Activated naive CD8-positive, alpha-beta T cell (primary cell): ENCODE measurements around the gene PDZRN3.

Experiments
- H3K27ac Mint-ChIP-seq: one replicate; pipeline ENCODE4 v1.8.0; 2021; ENCODE audit warnings: mixed read lengths
- H3K27me3 Mint-ChIP-seq: one replicate; pipeline ENCODE4 v1.8.0; 2021; ENCODE audit warnings: mixed read lengths
- H3K36me3 Mint-ChIP-seq: one replicate; pipeline ENCODE4 v1.8.0; 2021; ENCODE audit warnings: mixed read lengths
- H3K4me1 Mint-ChIP-seq: one replicate; pipeline ENCODE4 v1.8.0; 2021; ENCODE audit warnings: low read depth, mixed read lengths
- H3K4me3 Mint-ChIP-seq: one replicate; pipeline ENCODE4 v1.8.0; 2021; ENCODE audit warnings: mild to moderate bottlenecking, mixed read lengths
- H3K9me3 Mint-ChIP-seq: one replicate; pipeline ENCODE4 v1.8.0; 2021; ENCODE audit warnings: low read depth, mixed read lengths

PDZRN3 gene

GRCh38 chr3:73379465-73379864 lies 245.3 kb downstream of the PDZRN3 start:
- H3K27ac Mint-ChIP-seq, result no peak overlapping the region

GRCh38 chr3:73378207-73378606 lies 246.5 kb downstream of the PDZRN3 start:
- Mint-ChIP-seq H3K9me3 (peaks cover 10% of the 10 kb centered on the region), H3K36me3 (no peaks in the 10 kb centered on the region), H3K27me3 (peaks cover 3% of the 10 kb centered on the region), H3K4me1 (no peaks in the 10 kb centered on the region), H3K27ac (no peak overlapping the region), H3K4me3 (no peak overlapping the region)

More at GRCh38 chr3:73379465-73379864, 245.3 kb downstream of the PDZRN3 start:
- Mint-ChIP-seq H3K9me3 (peaks cover 10% of the 10 kb centered on the region), H3K4me3 (no peak overlapping the region), H3K36me3 (no peaks in the 10 kb centered on the region), H3K27me3 (peaks cover 3% of the 10 kb centered on the region), H3K4me1 (no peaks in the 10 kb centered on the region)

DNA sequence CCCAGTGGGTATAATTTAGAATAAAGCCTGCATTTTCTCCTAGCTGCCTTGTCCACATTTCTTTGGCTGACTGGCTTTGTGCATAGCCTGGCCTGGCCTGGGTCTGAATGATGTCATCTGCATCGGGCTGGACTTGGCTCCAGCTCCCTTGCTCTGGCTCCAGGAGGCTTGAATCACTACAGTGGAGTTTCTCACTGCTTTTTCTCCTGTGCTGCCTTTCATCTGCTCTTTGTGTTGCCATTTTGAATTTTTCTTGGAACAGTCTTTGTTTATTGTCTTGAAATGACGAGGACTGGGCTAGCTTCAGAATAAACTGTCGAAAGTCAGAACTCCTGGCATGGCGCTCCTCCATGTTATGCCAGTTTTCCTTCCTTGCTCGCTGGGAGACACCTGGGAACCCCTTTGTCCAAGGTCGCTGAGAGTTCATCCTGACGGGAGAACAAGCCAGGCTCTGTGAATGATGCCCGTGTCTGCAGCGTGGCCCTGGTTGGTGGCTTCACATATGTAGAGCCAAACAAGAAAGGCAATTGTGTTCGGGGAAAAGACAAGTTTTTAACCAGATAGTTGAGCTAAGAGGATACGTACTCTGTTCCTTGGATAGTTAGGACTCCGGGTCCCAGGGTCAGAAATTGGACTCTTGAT lies 258.9 kb downstream of the PDZRN3 start:
- H3K4me3 Mint-ChIP-seq, result no peak overlapping the region
- H3K4me1 Mint-ChIP-seq, result no peaks in the 10 kb centered on the region
- no peaks in the 10 kb centered on the region for H3K36me3 Mint-ChIP-seq
- H3K27me3 Mint-ChIP-seq, result no peaks in the 10 kb centered on the region
- no peak overlapping the region for H3K27ac Mint-ChIP-seq
- H3K9me3 Mint-ChIP-seq, result no peaks in the 10 kb centered on the region

DNA sequence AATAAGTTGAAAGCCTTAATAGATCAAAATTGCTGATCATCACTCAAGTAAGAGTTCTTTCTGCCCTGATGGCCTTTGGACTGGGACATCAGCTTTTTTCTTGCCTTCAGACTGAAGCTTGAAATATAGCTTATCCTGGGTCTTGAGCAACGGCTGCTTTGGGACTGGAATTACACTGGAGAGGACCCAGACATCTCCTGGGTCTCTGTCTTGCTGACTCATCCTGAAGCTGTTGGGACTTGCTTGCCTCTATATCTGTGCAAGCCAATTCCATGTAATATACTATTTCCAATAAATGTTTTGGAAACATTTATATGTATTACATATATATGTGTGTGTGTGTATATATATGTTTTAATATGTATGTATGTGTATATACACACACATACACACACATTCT lies 260.2 kb downstream of the PDZRN3 start:
- Mint-ChIP-seq H3K9me3 (no peaks in the 10 kb centered on the region), H3K27ac (no peak overlapping the region), H3K4me3 (no peak overlapping the region), H3K36me3 (no peaks in the 10 kb centered on the region), H3K27me3 (no peaks in the 10 kb centered on the region), H3K4me1 (no peaks in the 10 kb centered on the region)

GRCh38 chr3:73363093-73363492 lies 261.6 kb downstream of the PDZRN3 start:
- H3K27ac Mint-ChIP-seq, result no peak overlapping the region
- H3K9me3 Mint-ChIP-seq, result no peaks in the 10 kb centered on the region
- no peaks in the 10 kb centered on the region for H3K4me1 Mint-ChIP-seq
- no peaks in the 10 kb centered on the region for H3K36me3 Mint-ChIP-seq
- H3K27me3 Mint-ChIP-seq, result no peaks in the 10 kb centered on the region
- no peak overlapping the region for H3K4me3 Mint-ChIP-seq

GRCh38 chr3:73361591-73361990 lies 263.1 kb downstream of the PDZRN3 start:
- peaks cover 4% of the 10 kb centered on the region for H3K9me3 Mint-ChIP-seq
- no peak overlapping the region for H3K4me3 Mint-ChIP-seq
- no peaks in the 10 kb centered on the region for H3K36me3 Mint-ChIP-seq

GRCh38 chr3:73353649-73354217 lies 271.0 kb downstream of the PDZRN3 start:
- Mint-ChIP-seq H3K27ac (no peak overlapping the region), H3K4me3 (no peak overlapping the region), H3K4me1 (no peaks in the 10 kb centered on the region), H3K9me3 (peaks cover 4% of the 10 kb centered on the region), H3K36me3 (no peaks in the 10 kb centered on the region), H3K27me3 (peaks cover 11% of the 10 kb centered on the region)

More at GRCh38 chr3:73361591-73361990, 263.1 kb downstream of the PDZRN3 start:
- H3K27me3 Mint-ChIP-seq, result peaks cover 2% of the 10 kb centered on the region
- no peaks in the 10 kb centered on the region for H3K4me1 Mint-ChIP-seq
- H3K27ac Mint-ChIP-seq, result no peak overlapping the region

DNA sequence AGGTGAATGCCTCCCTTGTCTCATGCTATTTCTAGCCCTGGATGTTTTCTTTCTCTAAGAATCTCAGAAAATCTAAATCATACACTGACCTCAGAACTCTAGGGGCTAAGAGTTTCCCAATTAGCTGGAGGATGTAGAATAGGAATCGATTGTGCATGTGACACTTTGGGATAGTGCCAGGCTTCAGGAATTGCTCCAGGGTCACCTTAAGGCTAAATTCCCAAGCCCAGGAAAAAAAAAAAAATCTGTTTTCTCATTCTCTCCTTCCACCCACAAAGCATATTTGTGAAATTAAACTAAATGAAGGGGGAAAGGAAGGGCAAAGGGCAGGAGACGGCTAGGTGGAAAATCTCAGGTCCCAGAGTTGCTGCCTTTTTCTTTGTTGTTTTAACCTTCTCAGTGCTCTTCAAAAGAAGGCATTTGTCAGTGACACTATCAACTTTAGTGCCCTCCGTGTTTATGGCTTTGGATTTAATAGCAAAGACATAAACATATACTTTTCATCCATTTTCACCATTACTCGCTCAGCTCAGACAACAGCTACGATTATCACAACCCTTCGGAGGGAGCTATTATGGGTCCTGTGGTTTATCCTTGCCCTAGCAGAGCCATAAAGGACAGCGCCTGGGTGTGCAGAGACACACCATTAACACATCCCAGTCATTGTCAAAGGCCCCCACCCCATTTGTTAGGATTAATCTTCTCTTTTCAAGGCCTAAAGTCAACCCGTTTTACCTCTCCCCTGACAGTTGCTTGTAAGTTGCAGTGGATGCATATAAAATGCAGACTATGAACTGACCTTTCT lies 271.7 kb downstream of the PDZRN3 start:
- no peak overlapping the region for H3K4me3 Mint-ChIP-seq
- peaks cover 11% of the 10 kb centered on the region for H3K27me3 Mint-ChIP-seq
- no peak overlapping the region for H3K27ac Mint-ChIP-seq
- H3K9me3 Mint-ChIP-seq, result peaks cover 4% of the 10 kb centered on the region
- H3K4me1 Mint-ChIP-seq, result no peaks in the 10 kb centered on the region
- no peaks in the 10 kb centered on the region for H3K36me3 Mint-ChIP-seq

DNA sequence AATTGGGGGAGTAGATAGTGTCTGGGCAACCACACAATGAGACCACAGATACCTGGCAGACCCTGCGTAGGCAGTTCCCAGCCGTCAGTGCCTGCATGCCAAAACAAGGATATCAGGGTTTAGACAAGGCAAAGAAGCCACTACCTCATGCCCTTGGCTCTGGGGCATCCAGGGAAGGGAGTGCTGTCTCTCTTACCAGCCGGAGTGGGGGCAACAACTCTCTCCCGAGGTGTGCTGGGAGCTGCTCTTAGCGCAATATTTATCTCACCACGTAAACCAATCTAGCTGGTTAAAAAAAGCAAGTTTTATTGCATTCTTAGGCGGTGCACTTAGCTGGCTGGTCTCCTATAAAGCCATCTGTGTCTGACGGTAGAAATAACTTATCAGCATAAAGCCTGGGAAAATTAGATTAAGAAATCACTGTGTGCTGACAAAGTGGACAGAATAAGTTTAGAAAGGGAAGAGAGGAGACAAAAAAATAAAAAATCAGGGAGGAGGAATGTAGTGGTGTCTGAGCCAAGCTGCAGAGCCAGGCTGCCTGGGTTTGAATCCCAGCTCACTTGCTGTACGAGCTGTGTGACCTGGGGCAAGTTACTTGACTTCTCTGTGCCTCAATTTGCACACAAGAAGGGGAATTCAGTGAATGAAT lies 273.2 kb downstream of the PDZRN3 start:
- no peak overlapping the region for H3K27ac Mint-ChIP-seq
- no peaks in the 10 kb centered on the region for H3K4me1 Mint-ChIP-seq
- no peaks in the 10 kb centered on the region for H3K36me3 Mint-ChIP-seq
- no peaks in the 10 kb centered on the region for H3K9me3 Mint-ChIP-seq
- H3K4me3 Mint-ChIP-seq, result no peak overlapping the region
- H3K27me3 Mint-ChIP-seq, result peaks cover 14% of the 10 kb centered on the region

DNA sequence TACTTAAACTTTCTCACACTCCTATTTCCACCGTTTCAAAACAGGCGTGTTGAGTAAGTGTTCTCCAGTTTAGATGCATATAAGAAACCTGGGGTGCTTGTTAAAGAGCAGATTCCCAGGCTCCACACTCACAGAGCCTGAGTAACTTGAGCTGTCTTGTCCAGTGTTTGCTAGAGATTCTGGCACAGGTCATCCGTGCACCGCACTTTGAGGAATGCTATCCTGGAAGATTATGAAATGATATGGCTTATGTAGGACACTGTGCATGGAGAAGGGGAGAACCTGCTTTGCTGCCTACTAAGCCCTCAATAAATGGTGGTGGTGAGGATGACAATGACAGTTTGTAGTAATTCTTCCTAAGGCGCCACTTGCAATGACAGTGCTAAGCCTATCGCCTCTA lies 273.7 kb downstream of the PDZRN3 start:
- Mint-ChIP-seq H3K27me3 (peaks cover 14% of the 10 kb centered on the region), H3K36me3 (no peaks in the 10 kb centered on the region), H3K27ac (no peak overlapping the region), H3K9me3 (no peaks in the 10 kb centered on the region), H3K4me1 (no peaks in the 10 kb centered on the region), H3K4me3 (no peak overlapping the region)

DNA sequence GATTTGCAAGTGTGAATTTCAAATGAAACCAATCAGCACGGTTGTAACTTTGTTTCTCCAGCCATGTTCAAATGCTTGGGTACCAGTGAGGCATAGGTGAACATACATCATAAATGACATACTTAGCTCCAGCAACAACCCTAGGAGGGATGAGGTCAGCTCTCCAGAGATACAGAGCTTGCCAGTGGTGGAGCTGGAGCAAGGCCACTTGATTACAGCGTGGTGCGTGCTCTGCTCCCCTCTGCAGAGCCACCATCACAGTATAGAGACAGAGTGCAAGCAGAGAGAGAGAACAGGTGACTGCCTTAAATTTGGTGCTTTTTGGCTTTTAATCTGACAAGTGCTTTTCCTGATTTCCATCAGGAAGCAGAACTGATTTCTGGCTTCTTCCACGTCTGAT lies 275.1 kb downstream of the PDZRN3 start:
- H3K4me1 Mint-ChIP-seq, result no peaks in the 10 kb centered on the region
- H3K9me3 Mint-ChIP-seq, result no peaks in the 10 kb centered on the region
- H3K4me3 Mint-ChIP-seq, result no peak overlapping the region
- H3K27ac Mint-ChIP-seq, result no peak overlapping the region
- H3K27me3 Mint-ChIP-seq, result peaks cover 14% of the 10 kb centered on the region
- no peaks in the 10 kb centered on the region for H3K36me3 Mint-ChIP-seq

DNA sequence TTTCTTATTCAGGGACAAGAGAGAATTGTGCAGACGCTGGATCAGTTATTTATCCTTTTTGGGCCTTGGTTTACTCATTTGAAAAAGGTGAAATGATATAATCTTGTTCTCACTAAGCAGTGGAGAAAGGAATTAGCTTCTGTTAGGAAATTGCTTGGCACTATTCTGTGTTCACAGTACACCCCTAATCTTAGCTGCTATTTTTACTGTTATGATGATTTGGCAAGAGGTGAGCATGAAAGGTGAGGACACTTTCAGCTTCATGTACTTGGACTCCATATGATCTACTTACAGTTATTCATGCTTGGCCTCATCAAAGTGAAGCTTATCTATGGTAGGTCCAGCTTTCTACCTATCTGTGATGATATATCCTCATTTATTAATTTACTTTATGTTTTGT lies 282.7 kb downstream of the PDZRN3 start:
- H3K4me3 Mint-ChIP-seq, result no peak overlapping the region
- H3K4me1 Mint-ChIP-seq, result no peaks in the 10 kb centered on the region
- no peak overlapping the region for H3K27ac Mint-ChIP-seq
- H3K9me3 Mint-ChIP-seq, result no peaks in the 10 kb centered on the region
- no peaks in the 10 kb centered on the region for H3K36me3 Mint-ChIP-seq
- H3K27me3 Mint-ChIP-seq, result peaks cover 3% of the 10 kb centered on the region

GRCh38 chr3:73341272-73341935 lies 283.3 kb downstream of the PDZRN3 start:
- Mint-ChIP-seq H3K27me3 (no peaks in the 10 kb centered on the region), H3K36me3 (no peaks in the 10 kb centered on the region), H3K27ac (no peak overlapping the region), H3K4me3 (no peak overlapping the region), H3K9me3 (no peaks in the 10 kb centered on the region), H3K4me1 (no peaks in the 10 kb centered on the region)

GRCh38 chr3:73332558-73332957 lies 292.2 kb downstream of the PDZRN3 start:
- no peaks in the 10 kb centered on the region for H3K9me3 Mint-ChIP-seq
- no peak overlapping the region for H3K27ac Mint-ChIP-seq
- no peak overlapping the region for H3K4me3 Mint-ChIP-seq
- peaks cover 1% of the 10 kb centered on the region for H3K27me3 Mint-ChIP-seq
- no peaks in the 10 kb centered on the region for H3K36me3 Mint-ChIP-seq
- H3K4me1 Mint-ChIP-seq, result no peaks in the 10 kb centered on the region
